WTC11 (cell line): ENCODE results near the gene VEGFA.

Source experiments
- ATF1 ChIP-seq: sonication (generic); formaldehyde crosslinking; IDR thresholded peaks from 2 replicates; pipeline ENCODE4 v1.8.1; 2023; ENCODE audit warnings: mild to moderate bottlenecking, moderate library complexity, missing genetic modification reagents
- CTCF ChIP-seq: fragments of 200-600 bp; IDR thresholded peaks from 2 replicates; pipeline ENCODE4 v1.8.0; 2022; ENCODE audit warnings: antibody characterized with exemption
- ELF4 ChIP-seq: sonication (generic); formaldehyde crosslinking; IDR thresholded peaks from 2 replicates; pipeline ENCODE4 v1.8.1; 2022; ENCODE audit warnings: low read depth, mild to moderate bottlenecking, moderate library complexity, missing genetic modification reagents
- SP1 ChIP-seq: sonication (generic); formaldehyde crosslinking; conservative IDR thresholded peaks from 2 replicates; pipeline ENCODE4 v1.8.1; 2022; ENCODE audit warnings: missing genetic modification reagents
- ZNF121 ChIP-seq: sonication (generic); formaldehyde crosslinking; IDR thresholded peaks from 2 replicates; pipeline ENCODE4 v1.8.0; 2023; ENCODE audit warnings: missing genetic modification reagents
- ZNF263 ChIP-seq: sonication (generic); formaldehyde crosslinking; IDR thresholded peaks from 2 replicates; pipeline ENCODE4 v1.8.1; 2022; ENCODE audit warnings: low read depth, mild to moderate bottlenecking, moderate library complexity, missing genetic modification reagents
- ZNF281 ChIP-seq: sonication (generic); formaldehyde crosslinking; IDR thresholded peaks from 2 replicates; pipeline ENCODE4 v1.8.0; 2023; ENCODE audit warnings: mild to moderate bottlenecking, missing genetic modification reagents
- ZNF317 ChIP-seq: sonication (generic); formaldehyde crosslinking; IDR thresholded peaks from 2 replicates; pipeline ENCODE4 v1.8.1; 2023; ENCODE audit warnings: low read depth, mild to moderate bottlenecking, moderate library complexity, missing genetic modification reagents, borderline replicate concordance
- ZNF416 ChIP-seq: fragments of 250-450 bp; sonication (Bioruptor Pico); IDR thresholded peaks from 2 replicates; pipeline ENCODE4 v1.9.0; 2021; ENCODE audit warnings: mild to moderate bottlenecking, inconsistent platforms
- TF ChIP-seq, protein P1 (sequence below): sonication (generic); formaldehyde crosslinking; conservative IDR thresholded peaks from 2 replicates; pipeline ENCODE4 v1.8.1; 2022; ENCODE audit warnings: mild to moderate bottlenecking, missing genetic modification reagents
- TF ChIP-seq, protein P2 (sequence below): sonication (generic); formaldehyde crosslinking; IDR thresholded peaks from 2 replicates; pipeline ENCODE4 v1.8.0; 2022; ENCODE audit warnings: mild to moderate bottlenecking, missing genetic modification reagents
- TF ChIP-seq, protein P3 (sequence below): sonication (generic); formaldehyde crosslinking; IDR thresholded peaks from 2 replicates; pipeline ENCODE4 v1.8.1; 2022; ENCODE audit warnings: low read depth, mild to moderate bottlenecking, moderate library complexity, missing genetic modification reagents, borderline replicate concordance

- TF ChIP-seq ATF1 (CRISPR knock-in tag) (no peak), ZNF416 (CRISPR knock-in tag) (no peak), ELF4 (CRISPR knock-in tag) (no peak), ZNF263 (CRISPR knock-in tag) (no peak), ZNF281 (no peak), CTCF (no peak), ZNF317 (CRISPR knock-in tag) (no peak), ZNF121 (CRISPR knock-in tag) (no peak), SP1 (CRISPR knock-in tag) (no peak)
- TF ChIP-seq, protein P1, sequence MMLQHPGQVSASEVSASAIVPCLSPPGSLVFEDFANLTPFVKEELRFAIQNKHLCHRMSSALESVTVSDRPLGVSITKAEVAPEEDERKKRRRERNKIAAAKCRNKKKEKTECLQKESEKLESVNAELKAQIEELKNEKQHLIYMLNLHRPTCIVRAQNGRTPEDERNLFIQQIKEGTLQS = no peak
- TF ChIP-seq, protein P2, sequence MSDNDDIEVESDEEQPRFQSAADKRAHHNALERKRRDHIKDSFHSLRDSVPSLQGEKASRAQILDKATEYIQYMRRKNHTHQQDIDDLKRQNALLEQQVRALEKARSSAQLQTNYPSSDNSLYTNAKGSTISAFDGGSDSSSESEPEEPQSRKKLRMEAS (CRISPR knock-in tag) = no peak
- TF ChIP-seq, protein P3, sequence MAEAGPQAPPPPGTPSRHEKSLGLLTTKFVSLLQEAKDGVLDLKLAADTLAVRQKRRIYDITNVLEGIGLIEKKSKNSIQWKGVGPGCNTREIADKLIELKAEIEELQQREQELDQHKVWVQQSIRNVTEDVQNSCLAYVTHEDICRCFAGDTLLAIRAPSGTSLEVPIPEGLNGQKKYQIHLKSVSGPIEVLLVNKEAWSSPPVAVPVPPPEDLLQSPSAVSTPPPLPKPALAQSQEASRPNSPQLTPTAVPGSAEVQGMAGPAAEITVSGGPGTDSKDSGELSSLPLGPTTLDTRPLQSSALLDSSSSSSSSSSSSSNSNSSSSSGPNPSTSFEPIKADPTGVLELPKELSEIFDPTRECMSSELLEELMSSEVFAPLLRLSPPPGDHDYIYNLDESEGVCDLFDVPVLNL (CRISPR knock-in tag) = no peak
These were observed 28.9 kb downstream of the VEGFA start for GRCh38 chr6:43798688-43799444.
